Fibroblast of pulmonary artery (primary cell): ENCODE results near the gene ARMH1.

ENCODE experiments used
- DNase-seq: peaks from one replicate; pipeline ENCODE4 v3.0.0-alpha.2; 2010; ENCODE audit warnings: low read depth
- H3K4me3 ChIP-seq: replicated peaks from 2 replicates; pipeline ENCODE4 v1.5.1; 2011; ENCODE audit warnings: low read depth, mild to moderate bottlenecking, control low read depth, low read length, moderate library complexity
- TF ChIP-seq, protein P1 (sequence below): IDR thresholded peaks from 2 replicates; pipeline ENCODE4 v1.5.1; 2011; ENCODE audit warnings: mild to moderate bottlenecking, control low read depth, low read length, inconsistent platforms; ENCODE audit errors: missing control alignments

ARMH1 gene

DNA sequence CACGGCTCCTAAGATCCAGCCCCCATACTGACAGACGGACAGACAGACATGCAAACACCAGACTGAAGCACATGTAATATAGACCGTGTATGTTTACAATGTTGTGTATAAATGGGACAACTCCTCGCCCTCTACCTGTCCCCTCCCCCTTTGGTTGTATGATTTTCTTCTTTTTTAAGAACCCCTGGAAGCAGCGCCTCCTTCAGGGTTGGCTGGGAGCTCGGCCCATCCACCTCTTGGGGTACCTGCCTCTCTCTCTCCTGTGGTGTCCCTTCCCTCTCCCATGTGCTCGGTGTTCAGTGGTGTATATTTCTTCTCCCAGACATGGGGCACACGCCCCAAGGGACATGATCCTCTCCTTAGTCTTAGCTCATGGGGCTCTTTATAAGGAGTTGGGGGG, 23.4 kb upstream of the ARMH1 start:
- no peak overlapping the region for H3K4me3 ChIP-seq
- DNase-seq: no peak
- TF ChIP-seq, protein P1, sequence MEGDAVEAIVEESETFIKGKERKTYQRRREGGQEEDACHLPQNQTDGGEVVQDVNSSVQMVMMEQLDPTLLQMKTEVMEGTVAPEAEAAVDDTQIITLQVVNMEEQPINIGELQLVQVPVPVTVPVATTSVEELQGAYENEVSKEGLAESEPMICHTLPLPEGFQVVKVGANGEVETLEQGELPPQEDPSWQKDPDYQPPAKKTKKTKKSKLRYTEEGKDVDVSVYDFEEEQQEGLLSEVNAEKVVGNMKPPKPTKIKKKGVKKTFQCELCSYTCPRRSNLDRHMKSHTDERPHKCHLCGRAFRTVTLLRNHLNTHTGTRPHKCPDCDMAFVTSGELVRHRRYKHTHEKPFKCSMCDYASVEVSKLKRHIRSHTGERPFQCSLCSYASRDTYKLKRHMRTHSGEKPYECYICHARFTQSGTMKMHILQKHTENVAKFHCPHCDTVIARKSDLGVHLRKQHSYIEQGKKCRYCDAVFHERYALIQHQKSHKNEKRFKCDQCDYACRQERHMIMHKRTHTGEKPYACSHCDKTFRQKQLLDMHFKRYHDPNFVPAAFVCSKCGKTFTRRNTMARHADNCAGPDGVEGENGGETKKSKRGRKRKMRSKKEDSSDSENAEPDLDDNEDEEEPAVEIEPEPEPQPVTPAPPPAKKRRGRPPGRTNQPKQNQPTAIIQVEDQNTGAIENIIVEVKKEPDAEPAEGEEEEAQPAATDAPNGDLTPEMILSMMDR: no peak

DNA sequence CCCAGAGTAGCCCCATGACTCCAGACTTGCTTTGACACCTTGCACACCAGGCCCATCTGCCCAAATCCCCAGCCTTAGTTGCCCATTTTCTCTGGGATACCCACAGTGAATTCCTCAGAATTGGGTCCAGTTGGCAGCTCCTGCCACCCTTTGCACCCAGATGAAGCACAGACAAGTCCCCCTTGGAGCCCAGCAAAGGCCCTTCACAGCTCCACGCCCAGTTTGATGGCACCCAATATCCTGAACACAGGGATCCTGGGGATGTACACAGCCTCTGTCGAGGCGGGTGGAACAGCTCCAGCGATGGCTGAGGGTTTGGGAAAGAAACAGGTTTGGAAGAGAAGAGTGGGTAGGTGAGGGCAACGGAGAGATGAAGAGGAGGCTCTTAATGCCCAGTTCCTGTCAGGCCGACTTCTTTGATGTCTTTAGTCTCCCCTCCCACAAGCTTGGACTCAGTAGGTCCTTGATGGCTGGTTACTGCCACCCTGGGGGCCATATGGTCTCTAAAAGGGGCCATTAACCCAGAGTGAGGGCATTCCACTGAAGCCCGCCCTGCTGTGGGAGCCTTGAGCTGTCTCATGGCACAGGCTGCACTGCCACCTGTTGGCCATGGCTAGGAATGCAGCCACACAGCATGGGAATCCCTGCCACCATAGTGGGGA, 21.9 kb upstream of the ARMH1 start:
- no peak overlapping the region for H3K4me3 ChIP-seq
- TF ChIP-seq, protein P1: peak; percentile 96
- peak; percentile 71 for DNase-seq

DNA sequence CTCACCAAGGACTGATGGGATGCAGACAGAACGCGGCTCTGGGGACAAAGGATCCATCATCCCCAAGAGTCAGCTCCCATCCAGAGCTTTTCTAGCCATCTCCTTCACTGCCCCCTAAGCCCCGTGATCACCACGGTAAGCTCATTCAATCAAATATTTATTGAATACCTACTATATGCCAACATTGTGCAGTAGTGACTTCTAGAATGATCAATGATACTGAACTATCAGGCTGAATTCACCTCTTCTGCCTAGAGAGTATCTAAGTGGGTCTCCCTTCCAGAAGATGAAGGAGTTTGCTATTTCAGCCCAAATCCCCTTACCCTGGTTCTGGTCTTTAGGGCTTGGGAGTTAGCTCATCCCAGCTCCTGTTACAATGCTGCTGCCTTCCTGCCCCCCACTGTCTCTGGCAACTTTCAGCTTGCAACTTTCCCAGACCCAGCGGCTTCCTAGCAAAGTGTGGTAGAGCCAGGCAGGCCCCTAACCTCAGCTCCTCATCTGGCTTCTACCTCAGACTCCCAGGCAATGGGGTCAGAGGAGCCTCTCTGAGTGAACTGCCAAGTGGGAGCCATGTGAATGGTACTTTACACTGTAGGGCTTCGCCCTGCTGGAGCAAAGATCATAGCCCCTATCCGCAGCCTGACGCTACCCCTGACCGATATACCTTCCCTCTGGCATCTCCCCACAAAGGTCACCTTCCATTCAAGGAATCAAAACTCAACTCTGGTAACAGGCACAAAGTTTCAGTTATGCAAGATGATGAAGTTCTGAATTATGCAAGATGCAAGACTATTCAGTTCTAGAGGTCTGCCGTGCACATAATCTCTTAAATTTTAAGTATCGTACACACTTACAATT, 21.2 kb upstream of the ARMH1 start:
- TF ChIP-seq, protein P1: no peak
- no peak overlapping the region for H3K4me3 ChIP-seq
- DNase-seq: no peak

DNA sequence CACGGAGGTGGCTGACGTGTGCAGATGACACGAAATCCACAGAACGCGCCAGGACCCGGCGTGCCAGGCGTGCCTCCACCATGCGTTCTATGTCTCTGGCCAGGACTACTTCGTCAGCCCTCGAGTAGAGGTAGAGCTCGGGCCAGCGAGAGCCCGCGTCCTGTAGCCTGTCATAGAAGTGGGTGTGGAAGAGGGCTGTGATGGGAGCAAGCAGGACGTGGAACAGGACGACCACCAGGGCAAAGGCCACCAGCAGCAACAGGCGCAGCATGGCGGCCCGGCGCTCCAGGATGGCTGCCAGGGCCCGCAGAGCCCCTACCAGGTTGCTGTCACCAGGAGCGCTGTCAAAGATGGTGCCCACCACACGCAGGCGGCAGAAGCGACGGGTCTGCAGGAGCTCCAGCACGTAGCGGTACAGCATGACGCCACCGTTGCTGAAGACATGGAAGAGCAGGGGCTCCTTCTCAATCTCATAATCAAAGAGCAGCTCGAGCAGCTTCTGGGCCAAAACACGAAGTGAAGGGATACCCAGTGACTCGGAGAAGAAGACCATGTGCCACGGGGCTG, 19.8 kb upstream of the ARMH1 start:
- TF ChIP-seq, protein P1: no peak
- DNase-seq: no peak
- H3K4me3 ChIP-seq: no peak overlapping the region

DNA sequence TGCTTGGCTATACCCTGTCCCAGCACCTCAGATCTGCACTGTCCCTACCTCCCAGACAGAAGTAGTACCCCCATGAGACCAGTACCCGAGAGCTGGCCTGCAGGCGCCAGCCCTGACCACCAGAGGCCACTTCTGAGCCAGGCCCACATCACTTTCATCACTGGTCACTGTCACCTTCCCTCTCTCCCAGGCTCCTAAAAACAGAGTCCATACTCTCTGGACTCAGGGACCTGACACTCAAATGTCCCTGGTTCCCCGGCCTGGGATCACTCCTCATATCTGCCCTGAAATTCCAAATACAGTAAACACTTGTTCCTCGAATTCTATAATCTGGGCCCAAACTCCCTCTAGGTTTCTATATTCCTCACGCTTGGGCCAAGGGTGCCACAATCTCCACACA, 18.9 kb upstream of the ARMH1 start:
- TF ChIP-seq, protein P1: peak; percentile 83
- H3K4me3 ChIP-seq: no peak overlapping the region
- peak; percentile 32 for DNase-seq

DNA sequence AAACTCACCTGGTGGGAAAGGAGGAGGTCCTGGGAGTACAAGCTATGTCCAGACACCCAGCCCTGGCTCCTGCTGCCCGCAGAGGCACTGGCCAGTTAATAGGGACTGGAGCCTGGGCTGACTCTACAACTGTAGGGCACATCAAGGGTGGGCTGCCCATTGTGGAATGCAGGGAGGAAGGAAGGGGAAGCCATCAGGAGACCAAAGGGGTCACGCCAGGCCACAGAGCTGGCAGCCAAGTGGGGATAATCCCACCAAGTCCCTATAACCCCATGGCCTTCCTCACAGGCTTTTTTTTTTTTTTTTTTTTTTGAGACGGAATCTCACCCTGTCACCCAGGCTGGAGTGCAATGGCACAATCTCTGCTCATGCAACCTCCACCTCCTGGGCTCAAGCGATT, 14.9 kb upstream of the ARMH1 start:
- H3K4me3 ChIP-seq: no peak overlapping the region
- TF ChIP-seq, protein P1: no peak
- no peak for DNase-seq
